Activated T-helper 9 cell treated with anti-CD3 and anti-CD28 coated beads, Interleukin-2, amount 50 U/mL, for 16 hours (primary cell): ENCODE data around the gene FBP1.
"Not testable (repeated sequence)": the region's sequence is repeated elsewhere in the genome, so short reads cannot be mapped to it uniquely, and the experiment has no call there.

Source experiments
- DNase-seq: peaks from one replicate; pipeline ENCODE4 v3.0.0-alpha.2; 2020; ENCODE audit warnings: low read depth

FBP1 gene

DNA sequence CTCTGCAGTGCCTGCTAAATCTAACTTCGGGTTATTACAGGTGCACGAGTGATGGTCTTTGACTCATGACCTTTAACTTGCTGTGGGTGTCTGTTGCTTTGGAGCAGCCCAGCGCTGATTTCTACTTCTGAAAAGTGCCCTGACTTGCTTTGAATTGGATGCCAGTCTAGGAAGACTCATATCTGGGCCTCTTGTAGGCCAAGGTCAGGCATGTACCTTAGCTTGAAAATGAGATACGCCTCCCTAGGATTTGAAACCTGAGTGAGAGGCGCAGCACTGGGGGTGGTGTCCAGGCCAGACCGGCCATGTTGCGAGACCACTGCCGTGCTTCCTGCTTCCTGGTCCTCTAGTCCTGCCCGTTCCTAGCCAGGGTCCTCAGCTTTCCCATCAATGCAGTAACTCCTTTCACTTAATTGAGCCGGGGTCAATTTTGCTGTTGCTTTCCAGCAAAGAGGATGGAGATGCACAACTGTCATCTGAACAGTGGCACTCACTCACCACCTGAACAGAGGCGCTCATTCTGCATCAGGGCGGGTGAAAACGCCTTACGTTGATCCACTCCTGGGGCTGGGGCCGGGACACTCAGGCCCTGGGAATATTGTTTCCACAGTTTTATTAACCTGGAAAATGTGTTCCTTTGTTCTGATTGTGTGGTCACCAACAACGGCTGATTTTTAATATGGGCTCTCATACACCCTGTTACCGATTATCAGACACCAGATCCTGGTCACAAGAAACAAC, 70.2 kb downstream of the FBP1 start:
- DNase-seq: no peak

DNA sequence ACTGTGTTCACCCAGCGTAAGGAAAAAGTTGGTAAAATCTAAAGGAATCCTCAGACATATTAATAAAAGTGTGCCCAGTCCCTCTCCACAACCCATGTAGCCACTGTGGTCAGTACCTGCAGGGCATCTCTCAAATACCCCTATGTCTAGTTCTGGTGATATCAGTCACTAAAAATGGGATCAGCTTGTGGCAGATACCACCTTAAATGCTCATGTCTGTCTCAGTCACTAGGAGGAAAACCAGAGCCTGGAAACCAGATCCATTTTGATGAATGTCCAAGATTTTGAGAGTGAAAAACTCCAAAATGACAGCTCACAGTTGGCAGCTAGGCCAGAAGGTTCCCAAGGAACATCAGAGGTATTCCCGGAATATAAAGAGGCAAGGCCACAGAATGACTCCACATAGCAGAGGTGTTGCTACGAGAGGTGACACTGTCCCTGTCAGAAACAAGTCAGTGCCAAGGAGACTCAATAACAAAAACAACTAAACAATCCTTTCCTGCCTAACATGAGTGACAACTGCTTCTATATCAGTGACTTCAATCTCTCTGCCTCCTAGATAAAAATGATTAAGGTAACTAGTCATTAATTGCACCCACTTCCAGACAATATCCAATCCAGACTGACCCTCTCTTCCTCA, 70.9 kb downstream of the FBP1 start:
- DNase-seq: no peak

DNA sequence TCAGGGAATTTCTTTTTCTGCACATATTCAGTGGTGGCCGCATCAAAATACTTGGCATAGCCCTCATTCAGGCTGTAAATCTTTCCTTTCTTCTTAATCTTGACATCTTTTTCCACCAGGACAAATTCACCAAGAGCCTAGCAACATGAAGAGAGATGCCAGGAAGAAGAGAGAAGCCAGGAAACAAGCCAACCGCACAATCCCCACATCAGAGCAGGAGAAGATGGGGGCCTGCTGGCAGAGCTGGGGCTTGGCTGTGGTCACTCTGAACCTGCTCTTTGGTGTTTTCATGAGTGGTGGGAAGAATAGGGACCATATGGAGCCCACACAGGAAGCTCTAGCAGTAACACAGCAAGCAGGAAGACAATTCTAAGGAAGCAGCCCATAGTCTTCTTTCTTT, 72.0 kb downstream of the FBP1 start:
- DNase-seq: no peak

DNA sequence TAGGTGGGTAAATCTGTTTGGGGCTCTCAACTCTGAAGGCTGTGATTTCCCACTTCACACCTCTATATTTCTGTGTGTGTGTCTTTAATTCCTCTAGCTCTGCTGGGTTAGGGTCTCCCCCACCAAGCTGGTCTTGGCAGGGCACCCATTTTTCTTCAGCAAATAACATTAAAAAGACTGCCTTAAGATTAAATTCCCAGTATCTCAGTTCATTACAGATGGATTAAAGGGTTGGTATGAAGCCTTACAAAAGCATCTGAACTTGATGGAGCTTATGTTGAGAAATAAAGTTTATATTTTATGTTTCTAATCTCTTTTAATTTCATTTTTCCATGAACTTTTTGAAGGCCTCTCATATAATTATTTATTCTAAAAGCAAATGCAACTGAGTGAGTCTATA, 72.8 kb downstream of the FBP1 start:
- no peak for DNase-seq

DNA sequence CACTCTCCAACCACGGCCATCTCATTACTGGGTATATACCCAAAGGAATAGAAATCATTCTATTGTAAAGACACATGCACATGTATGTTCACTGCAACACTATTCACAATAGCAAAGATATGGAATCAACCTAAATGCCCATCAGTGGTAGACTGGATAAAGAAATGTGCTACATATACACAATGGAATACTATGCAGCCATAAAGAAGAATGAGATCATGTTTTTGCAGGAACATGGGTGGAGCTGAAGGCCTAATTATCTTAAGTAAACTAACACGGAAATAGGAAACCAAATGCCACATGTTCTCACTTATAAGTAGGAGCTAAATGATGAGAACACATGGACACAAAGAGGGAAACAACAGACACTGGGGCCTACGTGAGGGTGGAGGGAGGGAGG, 75.0 kb downstream of the FBP1 start:
- DNase-seq: not testable (repeated sequence)

DNA sequence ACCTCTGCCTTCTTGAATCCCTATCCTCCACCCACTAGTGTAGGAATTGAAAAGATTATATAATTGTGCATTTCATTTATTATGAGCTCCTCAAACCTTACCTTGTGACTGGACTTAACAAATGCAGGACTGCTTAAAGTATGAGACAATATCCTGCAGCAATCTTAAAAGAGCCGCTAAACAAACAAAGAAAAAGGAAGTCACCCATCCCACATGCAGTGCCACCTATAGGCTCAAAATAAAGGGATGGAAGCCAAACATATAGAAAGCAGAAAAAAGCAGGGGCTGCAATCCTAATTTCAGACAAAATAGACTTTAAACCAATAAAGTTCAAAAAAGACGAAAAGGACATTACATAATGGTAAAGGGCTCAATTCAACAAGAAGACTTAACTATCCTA, 75.8 kb downstream of the FBP1 start:
- DNase-seq: no peak

DNA sequence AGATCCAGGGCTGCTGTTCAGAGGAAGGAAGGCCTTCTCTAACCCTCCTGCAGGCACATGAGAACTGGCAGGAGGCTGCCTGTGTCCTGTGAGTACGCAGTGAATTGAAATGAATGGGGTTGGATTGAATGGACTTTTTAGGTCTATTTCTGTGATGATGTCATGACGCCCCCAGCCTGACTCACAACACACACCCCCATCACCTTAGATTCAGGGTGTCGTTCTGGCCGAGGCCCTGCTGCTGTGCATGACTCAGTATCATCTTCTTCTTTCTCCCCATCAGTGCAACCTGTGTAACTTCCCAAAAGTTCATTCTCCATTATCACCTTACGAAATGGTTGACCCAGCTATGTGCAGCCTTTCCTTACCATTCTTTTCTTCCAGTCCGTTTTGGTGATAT, 79.1 kb downstream of the FBP1 start:
- DNase-seq: no peak

DNA sequence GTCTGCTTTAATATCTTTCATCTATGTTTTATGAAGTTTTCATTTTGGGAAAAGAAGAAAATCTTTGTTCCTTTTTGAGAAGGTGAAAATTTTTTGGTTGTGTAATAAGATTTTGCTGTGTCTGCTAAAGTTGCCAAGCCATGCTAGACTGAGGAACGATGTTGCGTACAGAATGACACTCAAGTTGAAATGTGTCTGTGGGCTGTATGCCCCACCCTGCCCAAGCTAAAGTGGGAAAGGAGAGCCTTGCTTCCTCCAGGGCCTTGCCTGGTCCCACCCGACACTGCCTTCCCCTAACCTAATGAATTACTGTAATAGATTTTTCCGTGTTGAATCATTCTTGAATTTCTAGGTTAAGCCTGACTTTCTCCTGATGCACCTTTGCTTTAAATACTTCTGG, 81.9 kb downstream of the FBP1 start:
- DNase-seq: no peak

DNA sequence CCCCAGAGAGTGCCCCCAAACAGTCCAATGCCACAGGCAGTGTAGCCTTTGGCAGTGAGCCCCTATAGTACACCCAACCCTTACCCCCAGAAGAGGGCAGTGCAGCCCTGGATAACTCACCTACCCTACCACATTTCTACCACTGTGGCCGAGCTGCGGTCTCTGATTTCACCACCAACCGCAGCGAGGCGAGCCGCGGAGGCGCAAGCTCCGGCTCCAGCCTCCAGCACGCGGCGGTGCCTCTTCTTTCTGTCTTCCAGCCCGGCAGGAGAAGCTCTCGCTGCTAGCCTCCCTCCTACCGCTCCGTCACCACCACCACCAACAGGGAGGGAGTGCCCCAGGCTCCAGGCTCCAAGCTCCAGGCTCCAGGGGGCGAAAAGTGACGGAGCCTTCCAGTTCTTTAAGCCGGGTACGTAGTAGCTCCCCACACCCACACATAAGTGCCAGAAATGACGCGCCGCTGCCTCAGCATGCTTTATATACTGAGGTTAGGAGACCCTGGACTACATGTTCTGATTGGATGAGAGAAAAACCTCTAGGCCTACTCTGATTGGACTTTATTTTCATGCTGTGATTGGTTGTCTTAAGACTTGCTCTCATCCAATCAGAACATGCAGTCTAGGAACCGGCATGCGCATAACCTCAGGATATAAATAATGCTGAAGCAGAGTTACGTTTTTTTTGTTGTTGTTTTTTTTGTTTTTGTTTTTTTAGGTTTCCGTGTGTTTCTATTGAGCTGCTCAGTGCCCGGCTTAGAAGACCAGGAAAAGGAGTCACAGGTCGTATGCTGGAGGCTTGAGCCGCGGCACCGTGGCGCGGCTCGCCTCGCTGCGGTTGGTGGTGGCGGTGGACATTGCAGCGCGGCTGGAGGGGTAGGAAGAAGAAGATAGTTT, 84.6 kb downstream of the FBP1 start, which contains the start of gene PCAT7:
PCAT7 (plus strand) TSS at position 645 of the 893 bp plus-strand sequence.
- no peak for DNase-seq

DNA sequence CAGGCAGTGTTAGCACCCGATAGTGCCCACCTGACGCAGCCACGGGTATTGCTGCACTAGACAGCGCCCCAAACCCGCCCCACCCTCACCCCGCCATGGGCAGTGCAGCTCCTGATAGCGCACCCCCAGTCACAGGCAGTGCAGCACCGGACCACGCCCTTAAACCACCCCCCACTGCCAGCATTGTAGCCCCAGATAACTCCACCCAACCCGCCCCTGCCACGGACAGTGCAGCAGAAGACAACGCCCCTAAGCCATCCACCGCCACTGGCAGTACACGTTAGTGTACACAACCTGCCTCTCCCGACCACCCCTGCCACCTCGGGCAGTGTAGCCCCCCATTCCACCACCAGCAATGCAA, 85.3 kb downstream of the FBP1 start:
- DNase-seq: no peak
